HL-60 (cell line): ENCODE results near the gene CTRB1.

Experiments used
- DNase-seq, 2 experiments: peaks; one replicate each; pipeline ENCODE4 v3.0.0-alpha.2; 2010 to 2020; ENCODE audit warnings: low read depth in 1 of 2, low spot score in 1 of 2
- H3K27ac ChIP-seq: fragments of 250-450 bp; sonication (Bioruptor Pico); replicated peaks from 2 replicates; pipeline ENCODE4 v1.5.1; 2020; ENCODE audit warnings: mild to moderate bottlenecking, moderate library complexity
- H3K27me3 ChIP-seq: fragments of 250-450 bp; sonication (Bioruptor Pico); 2 replicates; pipeline ENCODE4 v1.5.1; 2021; ENCODE audit warnings: mild to moderate bottlenecking, moderate library complexity; ENCODE audit not compliant: insufficient read depth, poor library complexity, severe bottlenecking
- H3K4me3 ChIP-seq: replicated peaks from 2 replicates; pipeline ENCODE4 v1.5.1; 2011; ENCODE audit warnings: mild to moderate bottlenecking, control low read depth, low read length; ENCODE audit not compliant: insufficient read depth
- GABPA ChIP-seq: IDR thresholded peaks from 2 replicates; pipeline ENCODE4 v1.6.1; 2012; ENCODE audit warnings: low read depth
- POLR2AphosphoS5 ChIP-seq: IDR thresholded peaks from 2 replicates; pipeline ENCODE4 v1.6.1; 2012; ENCODE audit warnings: low read depth
- SPI1 ChIP-seq: IDR thresholded peaks from 2 replicates; pipeline ENCODE4 v1.6.1; 2012; ENCODE audit warnings: low read depth, mild to moderate bottlenecking, borderline replicate concordance
- TF ChIP-seq, protein P1 (sequence below): IDR thresholded peaks from 2 replicates; pipeline ENCODE4 v1.6.1; 2012; ENCODE audit warnings: low read depth; ENCODE audit not compliant: insufficient replicate concordance
- TF ChIP-seq, protein P2 (sequence below): IDR thresholded peaks from one replicate; pipeline ENCODE4 v1.5.1; 2011; ENCODE audit warnings: low read length, control low read depth, inconsistent platforms; ENCODE audit not compliant: insufficient read depth

Gene CTRB1

GRCh38 chr16:75175074-75175473, 43.7 kb upstream of the CTRB1 start:
- Histone ChIP-seq H3K4me3 (no peak overlapping the region), H3K27me3 (no peaks in the 10 kb centered on the region), H3K27ac (no peak overlapping the region)
- no peak for DNase-seq
- TF ChIP-seq POLR2AphosphoS5, result no peak
- TF ChIP-seq, protein P1, sequence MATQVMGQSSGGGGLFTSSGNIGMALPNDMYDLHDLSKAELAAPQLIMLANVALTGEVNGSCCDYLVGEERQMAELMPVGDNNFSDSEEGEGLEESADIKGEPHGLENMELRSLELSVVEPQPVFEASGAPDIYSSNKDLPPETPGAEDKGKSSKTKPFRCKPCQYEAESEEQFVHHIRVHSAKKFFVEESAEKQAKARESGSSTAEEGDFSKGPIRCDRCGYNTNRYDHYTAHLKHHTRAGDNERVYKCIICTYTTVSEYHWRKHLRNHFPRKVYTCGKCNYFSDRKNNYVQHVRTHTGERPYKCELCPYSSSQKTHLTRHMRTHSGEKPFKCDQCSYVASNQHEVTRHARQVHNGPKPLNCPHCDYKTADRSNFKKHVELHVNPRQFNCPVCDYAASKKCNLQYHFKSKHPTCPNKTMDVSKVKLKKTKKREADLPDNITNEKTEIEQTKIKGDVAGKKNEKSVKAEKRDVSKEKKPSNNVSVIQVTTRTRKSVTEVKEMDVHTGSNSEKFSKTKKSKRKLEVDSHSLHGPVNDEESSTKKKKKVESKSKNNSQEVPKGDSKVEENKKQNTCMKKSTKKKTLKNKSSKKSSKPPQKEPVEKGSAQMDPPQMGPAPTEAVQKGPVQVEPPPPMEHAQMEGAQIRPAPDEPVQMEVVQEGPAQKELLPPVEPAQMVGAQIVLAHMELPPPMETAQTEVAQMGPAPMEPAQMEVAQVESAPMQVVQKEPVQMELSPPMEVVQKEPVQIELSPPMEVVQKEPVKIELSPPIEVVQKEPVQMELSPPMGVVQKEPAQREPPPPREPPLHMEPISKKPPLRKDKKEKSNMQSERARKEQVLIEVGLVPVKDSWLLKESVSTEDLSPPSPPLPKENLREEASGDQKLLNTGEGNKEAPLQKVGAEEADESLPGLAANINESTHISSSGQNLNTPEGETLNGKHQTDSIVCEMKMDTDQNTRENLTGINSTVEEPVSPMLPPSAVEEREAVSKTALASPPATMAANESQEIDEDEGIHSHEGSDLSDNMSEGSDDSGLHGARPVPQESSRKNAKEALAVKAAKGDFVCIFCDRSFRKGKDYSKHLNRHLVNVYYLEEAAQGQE, result no peak
- TF ChIP-seq, protein P2, sequence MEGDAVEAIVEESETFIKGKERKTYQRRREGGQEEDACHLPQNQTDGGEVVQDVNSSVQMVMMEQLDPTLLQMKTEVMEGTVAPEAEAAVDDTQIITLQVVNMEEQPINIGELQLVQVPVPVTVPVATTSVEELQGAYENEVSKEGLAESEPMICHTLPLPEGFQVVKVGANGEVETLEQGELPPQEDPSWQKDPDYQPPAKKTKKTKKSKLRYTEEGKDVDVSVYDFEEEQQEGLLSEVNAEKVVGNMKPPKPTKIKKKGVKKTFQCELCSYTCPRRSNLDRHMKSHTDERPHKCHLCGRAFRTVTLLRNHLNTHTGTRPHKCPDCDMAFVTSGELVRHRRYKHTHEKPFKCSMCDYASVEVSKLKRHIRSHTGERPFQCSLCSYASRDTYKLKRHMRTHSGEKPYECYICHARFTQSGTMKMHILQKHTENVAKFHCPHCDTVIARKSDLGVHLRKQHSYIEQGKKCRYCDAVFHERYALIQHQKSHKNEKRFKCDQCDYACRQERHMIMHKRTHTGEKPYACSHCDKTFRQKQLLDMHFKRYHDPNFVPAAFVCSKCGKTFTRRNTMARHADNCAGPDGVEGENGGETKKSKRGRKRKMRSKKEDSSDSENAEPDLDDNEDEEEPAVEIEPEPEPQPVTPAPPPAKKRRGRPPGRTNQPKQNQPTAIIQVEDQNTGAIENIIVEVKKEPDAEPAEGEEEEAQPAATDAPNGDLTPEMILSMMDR, result no peak
- no peak for TF ChIP-seq GABPA
- no peak for TF ChIP-seq SPI1

GRCh38 chr16:75176926-75177325, 41.9 kb upstream of the CTRB1 start:
- Histone ChIP-seq H3K4me3 (no peak overlapping the region), H3K27ac (no peak overlapping the region), H3K27me3 (no peaks in the 10 kb centered on the region)
- no peak for DNase-seq
- TF ChIP-seq, protein P2, result no peak
- TF ChIP-seq GABPA (no peak), SPI1 (no peak), POLR2AphosphoS5 (no peak)
- TF ChIP-seq, protein P1, result no peak

DNA sequence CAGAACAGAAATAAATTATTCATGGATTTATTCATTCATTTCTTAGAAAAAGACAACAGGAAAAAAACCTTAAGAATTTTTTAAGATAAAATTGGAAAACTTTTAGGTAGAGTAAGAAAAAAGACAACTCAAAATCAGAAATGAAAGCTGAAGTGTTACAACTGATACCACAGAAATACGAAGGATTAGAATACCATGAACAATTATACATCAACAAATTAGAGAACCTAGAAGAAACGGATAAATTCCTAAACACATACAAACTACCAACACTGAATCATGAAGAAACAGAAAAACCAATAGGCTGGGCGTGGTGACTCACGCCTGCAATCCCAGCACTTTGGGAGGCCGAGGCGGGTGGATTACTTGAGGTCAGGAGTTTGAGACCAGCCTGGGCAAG, 39.6 kb upstream of the CTRB1 start:
- no peak overlapping the region for H3K27ac ChIP-seq
- DNase-seq, result no peak
- TF ChIP-seq, protein P2, result no peak
- TF ChIP-seq POLR2AphosphoS5 (no peak), SPI1 (no peak), GABPA (no peak)
- TF ChIP-seq, protein P1, result no peak

More for the DNA sequence above, 39.6 kb upstream of the CTRB1 start:
- Histone ChIP-seq H3K27me3 (no peaks in the 10 kb centered on the region), H3K4me3 (no peak overlapping the region)
